Suppressor macrophage (primary cell): Measurements from ENCODE around the gene ASTL.
"Not testable (repeated sequence)": the region's sequence is repeated elsewhere in the genome, so short reads cannot be mapped to it uniquely, and the experiment has no call there.

Source experiments
- DNase-seq, 4 experiments: peaks; one replicate each; pipeline ENCODE4 v3.0.0-alpha.2; 2020 to 2022

Gene ASTL

DNA sequence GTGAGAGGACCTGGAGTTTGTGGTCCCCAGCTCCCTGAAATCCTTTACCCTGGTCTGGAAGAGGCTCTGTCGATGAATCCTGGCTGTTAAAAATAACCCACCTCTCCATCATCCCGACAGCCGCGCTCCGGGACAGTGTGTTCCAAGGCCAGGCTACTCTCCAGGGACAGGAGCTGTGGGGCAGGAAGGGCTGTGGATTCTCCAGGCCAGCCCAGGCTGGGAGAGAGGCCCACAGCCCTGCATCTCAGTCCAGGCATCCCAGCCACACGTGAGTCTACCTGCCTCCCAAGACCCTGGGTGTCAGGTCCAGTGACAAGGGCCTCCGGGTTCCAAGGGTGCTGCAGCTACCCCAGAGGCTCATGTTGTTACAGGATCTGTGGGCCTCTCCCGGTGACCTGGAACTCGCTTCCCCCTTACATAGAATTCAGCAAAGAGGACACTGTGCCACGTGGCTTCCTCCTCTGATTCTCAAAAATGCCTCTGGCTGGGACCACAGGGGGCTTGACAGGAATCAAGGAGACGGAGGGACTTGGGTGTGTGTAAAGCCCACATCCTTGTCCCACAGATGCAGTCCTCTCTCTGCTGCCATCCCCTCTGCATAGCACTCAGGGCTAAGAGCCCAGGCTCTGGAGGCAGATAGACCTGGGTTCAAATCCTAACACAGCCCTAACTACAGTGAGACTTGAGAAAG, 39.3 kb downstream of the ASTL start:
- DNase-seq = no peak

DNA sequence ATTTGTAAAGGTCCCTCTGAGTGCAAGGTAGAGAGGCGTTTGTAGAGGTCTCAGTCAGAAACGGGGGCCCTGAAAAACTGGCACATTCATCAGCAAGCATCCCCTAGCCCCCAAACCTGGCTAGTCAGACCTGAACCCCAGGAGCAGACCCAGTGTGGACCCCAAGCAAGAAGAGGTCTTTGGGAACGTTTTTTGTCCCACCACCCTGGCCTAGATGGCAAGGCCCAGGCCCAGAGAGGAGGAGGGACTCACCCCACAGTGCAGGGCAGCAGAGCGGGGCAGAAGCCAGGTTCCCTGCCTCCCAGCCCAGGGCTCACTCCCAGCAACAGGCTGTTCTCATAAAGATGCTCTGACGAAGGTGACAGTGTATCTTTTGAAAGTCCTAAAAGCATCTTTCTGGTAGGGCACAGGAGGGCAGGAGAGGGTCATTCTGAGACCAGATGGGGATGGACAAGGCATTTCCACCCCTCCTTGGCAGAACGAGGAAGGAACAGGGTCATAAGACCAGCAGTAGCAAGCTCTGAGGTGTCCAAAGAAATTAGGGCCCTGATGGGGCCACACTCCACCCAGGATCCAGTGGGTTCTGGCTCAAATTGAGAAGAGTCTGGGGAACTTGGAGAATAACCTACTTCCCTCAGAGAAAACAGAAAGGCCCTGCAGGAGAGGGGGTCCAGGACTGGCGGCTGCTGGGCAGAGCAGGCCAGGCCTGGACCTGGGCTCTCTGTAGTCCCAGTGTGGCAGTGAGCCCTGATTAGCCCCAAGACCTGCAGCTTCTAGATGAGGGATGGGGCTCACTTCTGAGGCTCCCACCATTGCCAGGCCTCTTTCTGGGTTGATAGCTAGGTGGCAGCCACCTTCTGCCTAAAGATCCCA, 40.1 kb downstream of the ASTL start:
- peak in 2 of 4 experiments; percentile 36 to 48 for DNase-seq

DNA sequence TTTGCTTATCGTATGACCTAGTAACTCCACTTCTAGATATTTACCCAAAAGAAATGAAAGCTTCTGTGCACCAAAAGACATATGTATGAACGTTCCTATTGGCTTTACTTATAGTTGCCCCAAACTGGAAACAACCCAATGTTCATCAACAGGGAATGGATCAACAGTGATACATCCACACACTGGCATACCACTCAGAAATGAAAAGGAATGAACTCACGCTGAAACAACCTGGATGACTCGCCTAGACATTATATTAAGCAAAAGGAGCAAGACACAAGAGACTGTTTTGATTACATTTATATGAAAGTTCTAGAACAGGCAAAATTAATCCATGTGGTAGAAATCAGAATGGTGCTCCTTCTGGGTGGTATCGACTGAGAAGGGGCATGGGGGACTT, 40.9 kb downstream of the ASTL start:
- no peak for DNase-seq

DNA sequence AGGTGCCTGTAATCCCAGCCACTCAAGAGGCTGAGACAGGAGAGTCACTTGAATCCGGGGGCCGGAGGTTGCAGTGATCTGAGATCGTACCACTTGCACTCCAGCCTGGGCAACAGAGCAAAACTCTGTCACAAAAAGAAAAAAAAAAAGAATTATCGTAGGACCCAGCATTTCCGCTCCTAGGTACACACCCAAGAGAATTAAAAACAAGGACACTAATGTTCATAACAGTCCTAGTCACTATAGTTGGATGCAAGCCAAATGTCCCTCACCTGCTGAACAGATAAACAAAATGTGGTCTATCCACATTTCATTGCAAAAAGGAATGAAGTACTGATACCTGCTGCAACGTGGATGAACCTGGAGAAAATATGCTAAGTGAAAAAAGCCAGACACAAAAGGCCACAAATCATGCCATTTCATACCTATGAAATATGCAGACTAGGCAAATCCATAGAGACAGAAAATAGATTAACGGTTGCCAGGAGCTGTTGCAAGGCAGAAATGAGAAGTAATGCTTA, 43.1 kb downstream of the ASTL start:
- DNase-seq = no peak

DNA sequence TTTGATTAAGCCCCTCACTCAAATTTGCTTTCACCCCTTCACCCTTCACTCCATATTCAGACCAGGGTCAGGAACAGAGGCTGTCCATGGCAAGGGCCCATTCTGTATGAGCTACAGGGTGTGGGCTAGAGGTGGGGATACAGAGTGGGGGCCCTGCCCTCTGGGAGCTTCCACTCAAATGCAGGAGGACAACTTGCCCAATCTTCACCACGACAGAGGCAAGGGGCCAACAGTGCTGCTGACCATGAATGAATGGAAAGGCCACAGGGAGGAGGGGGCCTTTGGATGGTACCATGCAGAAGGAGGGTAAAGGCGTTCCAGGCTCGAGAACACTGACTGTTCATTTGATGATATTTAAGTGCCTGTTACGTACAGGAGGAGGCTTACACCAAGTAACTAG, 44.8 kb downstream of the ASTL start:
- no peak for DNase-seq

DNA sequence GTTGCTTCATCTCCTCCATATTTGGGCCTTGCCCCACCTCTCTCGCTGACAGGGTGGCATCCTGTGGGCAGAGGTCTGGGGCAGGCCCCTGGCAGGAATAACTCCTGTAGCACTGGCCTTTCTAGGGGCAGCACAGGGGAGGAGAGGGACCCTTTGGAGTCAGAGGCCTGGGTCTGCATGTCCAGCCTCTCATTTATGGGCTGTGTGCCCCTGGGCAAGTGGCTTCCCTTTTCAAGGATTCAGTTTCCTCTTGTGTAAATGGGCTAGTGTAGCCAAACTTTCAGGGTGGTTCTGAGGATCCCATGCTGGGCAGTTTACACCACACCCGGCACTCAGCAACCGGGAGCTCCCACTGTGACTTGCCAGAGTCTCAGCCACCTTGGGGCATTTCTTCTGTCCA, 45.4 kb downstream of the ASTL start:
- DNase-seq = peak; percentile 31 to 52 (median 43)

DNA sequence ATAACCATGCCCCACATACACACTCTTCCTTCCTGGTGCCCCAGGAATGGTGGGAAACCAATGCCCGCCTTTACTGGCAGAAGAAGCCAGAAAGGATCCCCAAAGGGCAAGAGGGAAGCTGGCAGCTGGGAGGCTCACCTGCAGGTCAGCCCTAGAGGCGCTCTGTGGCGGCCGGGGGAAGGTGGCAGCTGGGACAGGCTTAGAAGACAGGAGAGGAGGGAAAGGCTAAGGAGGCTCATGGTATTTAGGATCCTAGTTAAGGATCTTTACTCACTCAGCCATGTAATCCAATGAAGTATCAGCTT, 45.8 kb downstream of the ASTL start:
- DNase-seq = no peak

DNA sequence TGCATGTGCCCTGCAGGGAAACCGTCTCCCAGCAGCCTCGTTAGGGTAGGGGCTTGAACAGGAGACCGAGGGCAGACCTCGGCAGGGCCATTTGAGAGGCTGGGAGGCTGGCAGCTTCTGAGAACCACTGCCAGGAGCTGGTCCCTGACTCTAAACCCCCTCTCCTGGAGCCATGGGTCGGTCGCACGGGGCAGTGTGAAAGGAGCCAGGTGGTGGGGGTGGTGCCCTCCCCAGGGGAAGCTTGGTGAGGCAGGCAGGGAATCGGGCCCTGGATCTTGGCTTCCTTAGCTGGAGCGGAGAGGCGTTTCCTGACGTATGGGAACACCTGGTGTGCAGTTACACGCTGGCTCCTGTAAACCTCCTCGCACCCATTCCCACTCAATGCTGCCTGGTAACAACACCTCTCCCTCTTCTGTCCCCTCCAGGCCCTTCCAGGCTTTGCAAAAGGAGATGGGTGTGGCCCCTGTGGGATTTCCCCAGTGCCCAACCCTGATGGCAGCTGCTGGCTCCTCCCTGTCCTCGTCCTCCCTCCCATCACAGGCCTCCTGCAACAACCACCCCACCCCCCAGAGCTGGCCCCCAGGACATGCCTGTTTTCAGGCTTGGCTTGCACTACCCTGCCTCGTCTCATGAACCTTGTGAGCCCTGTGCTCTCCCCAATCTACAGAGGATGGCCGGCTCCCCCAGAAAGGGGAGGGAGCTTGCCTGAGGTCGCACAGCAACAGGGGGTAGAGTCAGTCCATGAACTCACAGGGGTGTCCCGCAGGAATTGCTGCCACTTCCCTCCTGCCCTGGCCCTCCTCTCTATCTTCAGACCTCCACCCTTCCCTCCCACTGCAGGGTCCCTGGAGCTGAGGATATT, 46.4 kb downstream of the ASTL start:
- no peak for DNase-seq

DNA sequence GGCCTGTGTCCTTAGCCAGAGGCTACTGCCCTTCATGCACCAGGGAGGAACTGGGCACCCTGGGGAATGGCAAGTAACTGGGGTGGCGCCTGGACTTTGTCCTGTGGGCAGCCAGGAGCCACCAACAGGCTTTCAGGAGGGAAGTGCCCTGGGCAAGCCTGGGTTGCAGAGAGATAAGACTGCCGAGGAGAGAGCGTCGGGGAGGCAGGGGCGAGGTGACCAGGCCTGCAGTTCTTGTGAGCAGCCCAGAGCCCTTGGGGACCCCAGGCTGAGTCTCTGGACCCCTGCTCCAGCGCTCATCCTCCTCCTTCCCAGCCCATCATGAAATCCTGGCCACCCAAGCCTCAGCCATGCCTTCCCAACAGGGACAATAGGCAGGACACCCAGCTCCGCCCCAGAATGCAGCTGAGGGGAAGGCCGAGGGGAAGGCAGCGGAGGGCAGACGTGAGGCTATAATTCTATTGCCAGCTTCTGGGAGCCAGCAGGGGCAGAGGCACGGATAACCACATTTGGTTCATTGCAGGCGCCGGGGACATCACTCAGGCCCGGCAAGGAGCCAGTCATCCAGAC, 47.1 kb downstream of the ASTL start:
- no peak for DNase-seq

DNA sequence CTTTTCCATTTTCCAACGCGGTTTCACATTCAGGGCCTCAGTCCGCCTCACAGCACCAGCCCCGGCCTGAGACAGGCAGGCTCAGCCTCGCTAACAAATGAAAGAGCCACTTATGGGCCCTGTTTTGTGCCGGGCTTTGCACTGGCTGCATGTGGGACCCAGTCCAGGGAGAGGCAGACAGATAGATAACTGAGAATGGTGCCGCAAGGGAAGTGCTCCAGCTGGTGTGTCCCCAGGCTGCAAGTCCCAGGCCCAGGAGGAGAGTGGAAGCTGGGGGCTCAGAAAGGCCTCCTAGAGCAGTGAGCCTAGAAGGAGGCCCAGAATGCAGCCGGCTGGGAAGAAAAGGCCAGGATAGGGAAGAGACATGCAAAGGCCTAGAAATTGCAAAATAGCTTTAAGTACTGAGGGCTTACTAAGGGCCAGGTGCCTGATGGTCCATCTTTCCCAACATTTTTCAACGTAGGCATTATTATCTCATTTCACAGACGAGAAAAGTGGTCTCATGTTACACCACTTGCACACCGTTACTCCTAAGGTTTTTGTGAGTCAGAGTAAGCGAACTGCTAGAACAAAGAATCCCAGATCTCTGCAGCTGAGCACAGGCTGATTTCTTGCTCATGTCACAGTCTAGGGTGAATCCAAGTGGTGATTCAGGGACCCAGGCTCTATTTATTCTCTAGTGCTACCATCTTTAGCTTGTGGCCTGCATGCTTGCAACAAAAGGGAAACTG, 47.9 kb downstream of the ASTL start:
- no peak for DNase-seq

DNA sequence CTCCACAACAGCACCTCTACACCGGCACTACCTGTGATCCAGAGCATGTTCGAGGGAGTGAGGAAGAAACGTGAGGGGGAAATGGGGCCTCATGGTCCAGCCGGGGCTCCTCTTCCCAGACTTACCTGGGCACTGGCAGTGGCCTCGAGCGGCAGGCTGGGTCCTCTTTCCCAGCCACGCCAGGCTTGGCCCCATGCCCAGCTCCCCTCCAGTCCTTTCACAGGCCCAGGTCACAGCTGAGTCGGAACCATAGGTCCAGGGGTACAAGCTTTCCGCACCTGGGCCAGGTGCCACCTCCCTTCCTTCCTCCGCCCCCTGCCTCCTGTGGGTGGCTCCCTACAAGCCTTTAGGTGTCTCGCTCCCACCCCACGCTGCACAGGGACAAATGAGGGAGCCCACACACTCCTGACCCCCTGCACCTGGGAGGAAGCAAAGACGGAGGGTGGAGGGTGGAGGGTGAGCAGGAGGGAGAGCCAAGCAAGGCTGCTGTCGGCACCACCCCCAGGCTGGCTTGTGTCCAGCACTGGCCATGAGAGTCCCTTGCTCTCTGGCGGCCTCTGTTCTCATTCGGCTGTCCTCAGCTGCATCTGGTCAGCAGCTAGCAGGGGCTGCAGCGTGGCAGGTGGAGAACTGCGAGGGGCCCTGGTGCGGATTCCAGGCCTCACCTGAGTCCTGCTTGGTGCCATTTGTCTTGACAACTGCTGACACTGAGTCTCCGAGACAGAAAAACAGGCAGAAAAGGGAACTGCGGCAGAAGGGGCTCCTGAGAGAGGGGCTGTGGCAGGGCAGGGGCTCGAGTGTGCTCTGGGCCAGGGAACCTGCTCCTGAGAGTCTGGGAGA, 48.7 kb downstream of the ASTL start:
- DNase-seq = no peak

DNA sequence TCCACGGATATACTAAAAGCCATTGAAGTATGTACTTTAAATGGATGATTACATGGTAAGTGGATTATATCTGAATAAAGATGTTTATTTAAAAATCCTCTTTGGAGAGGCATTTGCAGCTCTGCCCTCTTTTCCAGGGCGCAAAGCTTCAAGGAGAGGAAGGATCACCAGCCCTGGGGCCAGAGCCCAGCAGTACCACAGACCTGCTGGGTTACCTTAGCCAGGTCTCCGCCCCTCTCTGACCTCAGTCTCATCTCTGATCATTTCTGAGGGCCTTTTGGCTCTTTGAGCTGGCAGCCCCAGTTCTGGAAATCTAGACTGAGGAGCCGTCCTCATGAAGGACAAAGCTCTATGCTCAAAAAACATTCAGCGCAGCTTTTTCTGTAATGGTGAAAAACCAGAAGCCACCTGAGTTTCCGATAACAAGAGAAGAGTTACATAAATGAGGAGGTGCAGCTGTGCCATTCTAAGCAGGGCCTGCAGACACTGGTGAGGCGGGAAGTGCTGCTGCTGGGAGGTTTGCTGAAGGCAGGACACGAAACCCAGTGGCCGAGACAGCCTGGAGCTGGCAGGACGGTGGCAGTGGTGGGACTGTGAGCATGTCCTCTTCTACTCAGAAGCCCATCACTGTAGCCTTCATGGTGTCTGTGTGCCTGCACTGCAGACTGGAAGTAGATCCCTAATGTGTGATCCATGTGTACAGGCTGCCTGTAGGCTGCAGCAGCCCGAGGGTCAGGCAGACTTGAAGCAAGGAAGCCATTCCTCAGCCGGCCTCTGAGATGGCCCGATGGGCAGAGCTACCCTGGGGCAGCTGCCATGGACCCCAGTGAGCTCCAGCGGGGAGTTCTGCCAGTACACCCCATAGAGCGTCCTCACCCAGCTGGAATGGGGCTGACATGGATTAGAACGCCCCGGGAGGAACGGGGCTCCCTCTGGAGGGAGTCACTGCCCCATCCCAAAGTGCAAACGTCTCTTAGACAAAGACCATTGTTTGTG, 49.7 kb downstream of the ASTL start:
- DNase-seq = no peak

DNA sequence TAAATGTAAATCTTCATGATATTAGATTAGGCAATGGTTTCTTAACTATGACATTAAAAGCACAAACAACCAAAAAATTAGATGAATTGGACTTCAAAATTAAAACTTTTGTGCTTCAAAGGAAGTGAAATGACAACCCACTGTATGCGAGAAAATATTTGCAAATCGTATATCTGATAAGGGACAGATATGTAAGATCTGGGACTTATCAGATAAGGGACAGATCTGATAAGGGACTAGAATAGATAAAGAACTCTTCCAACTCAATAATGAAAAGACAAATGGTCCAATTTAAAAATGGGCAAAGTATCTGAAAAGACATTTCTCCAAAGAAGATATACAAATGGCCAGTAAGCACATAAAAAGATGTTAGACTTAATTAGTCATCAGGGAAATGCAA, 51.2 kb downstream of the ASTL start:
- no peak for DNase-seq

DNA sequence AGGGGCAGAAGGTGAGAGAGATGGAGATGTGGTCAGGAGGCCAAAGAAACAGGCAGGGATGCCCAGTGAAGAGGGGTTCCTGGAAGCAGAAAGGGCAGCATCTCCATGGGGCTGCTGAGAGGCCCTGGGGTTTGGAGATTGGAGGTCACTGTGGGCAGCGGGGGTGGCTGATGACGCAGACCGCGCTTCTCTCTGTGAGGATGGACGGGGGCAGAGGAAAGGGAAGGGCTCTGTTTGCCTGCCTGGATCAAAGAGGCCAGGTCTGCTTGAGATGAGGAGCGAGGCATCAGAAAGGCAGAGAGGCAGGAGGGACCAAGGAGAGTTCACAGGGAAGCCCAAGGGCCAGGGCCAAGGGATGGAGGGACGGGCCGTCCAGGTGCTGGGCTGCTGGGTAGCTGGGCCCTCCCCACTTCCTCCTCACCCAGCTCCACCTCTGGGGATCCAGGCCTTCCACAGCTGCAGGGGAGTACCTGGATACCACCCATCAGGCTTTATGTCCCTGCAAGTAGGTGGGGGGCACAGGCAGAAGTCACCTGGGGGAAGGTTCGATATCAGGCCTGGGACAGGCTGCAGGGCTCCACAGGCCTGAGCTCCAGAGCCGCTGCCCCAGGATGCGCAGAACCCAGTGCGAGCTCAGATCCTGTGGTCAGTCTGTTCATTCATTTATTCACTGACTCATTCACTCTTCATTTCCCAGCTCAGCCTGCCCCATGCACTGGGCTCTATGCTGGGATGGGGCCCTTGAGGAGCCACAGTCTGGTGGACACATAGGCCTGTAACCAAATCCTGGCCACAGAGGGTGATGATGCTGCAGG, 52.6 kb downstream of the ASTL start:
- no peak for DNase-seq

DNA sequence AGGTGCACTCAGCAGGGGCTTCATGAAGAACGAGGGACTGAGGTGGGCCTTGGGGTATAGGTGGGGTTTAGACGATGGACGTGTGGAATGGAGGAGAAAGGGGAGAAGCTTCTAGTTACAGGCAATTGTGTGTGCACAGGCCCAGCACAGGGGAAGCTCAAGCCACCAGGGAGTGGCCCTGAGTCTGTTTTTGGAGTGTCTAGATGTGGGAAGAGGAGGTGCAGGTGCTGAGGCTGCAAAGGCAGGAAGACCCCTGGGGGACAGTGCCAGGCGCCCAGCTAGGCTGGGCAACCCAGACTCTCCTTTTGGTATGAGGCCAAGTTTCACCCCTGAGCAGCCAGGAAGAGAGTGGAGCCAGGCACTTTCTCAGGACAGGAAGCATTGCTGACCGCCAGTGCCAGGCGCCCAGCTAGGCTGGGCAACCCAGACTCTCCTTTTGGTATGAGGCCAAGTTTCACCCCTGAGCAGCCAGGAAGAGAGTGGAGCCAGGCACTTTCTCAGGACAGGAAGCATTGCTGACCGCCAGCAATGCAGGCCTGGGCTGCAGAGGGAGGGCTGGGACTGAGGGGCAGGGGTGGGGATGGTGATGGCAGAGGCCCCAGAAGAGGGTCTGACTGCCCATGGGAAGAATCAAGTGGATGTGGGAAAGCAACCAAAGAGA, 53.3 kb downstream of the ASTL start:
- not testable (repeated sequence) for DNase-seq

DNA sequence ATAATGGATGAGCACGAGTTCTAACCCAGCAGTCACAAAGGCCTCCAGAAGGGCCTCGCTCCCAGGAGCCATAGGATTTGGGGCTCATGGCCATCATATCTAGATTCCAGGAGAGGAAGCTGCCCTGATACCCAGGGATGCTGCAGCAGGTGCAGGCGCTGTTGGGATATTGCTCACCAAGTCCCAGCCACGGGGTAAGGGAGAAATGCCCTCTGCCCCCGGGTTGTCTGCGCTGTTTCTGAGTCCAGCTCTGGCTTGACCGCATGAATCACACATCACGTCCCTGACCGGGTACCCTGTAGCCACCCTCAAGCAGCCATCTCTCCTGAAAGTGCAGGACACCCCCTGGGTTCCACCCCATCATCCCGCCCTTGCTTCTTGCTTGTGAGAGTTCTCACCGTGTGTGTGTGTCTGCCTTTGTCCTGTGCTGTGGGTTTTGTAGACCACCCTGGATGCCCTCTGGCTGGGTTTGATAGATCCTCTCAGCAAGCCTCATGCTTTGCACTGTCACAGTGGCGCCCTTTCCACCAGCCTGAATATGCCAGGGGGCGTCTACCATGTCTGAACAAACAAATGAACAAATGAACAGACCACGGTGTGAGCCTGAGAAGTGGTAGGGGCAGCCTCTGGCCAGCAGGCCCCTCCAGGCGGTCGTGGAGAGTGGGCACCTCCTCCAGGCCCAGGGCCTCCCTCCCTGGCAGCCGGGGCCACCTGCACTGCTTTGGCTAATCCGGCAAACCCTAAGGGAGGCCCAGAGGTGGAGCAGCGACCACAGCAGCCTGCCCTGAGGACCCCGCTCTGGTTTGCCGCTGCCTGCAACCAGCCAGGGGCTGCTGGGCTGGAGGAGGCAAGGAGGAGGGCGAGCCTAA, 54.1 kb downstream of the ASTL start:
- DNase-seq = no peak
